NCI-H1092 treated with DMSO at 0.1 percent for 48 hours (cell line): Measurements from ENCODE around the gene TEKT3.
A peak's percentile ranks its signal among the peaks of the same experiment; 100 is the strongest.

Experiments used
- DNase-seq: peaks from one replicate; lab custom pipeline; 2025; lab: John Stamatoyannopoulos, UW

TEKT3 gene

GRCh38 chr17:15341385-15341849 lies at the start of gene TEKT3:
Gene TEKT3 (minus strand): TSS chr17:15341597. CDS start chr17:15331585, 10,012 bp downstream.
- DNase-seq: peak; percentile 35

DNA sequence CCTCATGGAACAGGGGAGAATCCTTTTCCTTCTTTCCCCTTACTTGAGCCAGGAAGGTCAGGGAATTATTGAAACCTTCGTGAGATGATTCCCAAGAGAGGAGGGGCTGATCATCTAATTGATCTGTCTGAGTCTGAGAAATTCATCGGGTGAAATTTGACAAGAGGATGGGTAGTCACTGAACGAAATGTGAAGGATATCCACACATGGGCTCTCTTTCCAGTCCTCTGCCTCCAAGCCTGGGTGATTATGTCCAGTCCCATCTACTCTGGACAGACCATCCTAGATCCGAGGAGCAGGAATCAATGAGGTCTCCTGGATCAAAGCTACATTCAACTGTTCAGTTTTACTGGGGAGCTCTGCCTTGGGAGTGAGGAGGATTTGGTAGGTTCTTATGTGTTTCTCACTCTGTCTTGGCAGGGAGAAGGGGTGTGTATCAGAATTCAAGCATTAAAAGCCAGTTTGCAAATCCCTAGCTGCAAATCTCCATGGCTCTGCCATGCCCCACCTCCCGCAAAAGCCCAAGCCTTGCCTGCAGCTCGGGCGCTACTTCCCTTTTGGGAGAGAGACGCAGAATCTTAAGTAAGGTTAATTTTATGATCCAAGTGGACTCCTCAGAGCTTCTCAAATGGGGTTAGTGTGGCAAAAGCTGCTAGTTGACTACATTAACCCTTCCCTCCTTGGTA lies 47.1 kb upstream of the TEKT3 start:
- no peak for DNase-seq

GRCh38 chr17:15386083-15386482 lies 44.7 kb upstream of the TEKT3 start:
- DNase-seq: no peak

DNA sequence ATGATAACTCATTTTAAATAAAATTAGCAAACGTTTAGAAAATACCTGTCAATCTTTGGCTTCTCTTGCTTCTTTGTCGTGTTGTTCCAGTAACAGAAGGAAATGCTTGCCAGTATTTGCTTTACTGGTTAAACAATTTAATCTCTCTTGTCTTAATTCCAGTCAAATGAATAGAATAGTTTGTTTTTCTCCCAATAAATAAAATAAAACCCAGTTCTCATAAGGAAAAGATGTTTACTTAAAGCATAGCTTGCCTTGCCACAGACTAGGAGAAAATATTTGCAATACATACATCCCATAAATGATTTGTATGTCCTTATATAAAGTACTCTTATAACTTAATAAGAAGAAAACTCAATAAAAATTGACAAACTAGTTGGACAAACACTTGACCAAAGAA lies 43.9 kb upstream of the TEKT3 start:
- no peak for DNase-seq

DNA sequence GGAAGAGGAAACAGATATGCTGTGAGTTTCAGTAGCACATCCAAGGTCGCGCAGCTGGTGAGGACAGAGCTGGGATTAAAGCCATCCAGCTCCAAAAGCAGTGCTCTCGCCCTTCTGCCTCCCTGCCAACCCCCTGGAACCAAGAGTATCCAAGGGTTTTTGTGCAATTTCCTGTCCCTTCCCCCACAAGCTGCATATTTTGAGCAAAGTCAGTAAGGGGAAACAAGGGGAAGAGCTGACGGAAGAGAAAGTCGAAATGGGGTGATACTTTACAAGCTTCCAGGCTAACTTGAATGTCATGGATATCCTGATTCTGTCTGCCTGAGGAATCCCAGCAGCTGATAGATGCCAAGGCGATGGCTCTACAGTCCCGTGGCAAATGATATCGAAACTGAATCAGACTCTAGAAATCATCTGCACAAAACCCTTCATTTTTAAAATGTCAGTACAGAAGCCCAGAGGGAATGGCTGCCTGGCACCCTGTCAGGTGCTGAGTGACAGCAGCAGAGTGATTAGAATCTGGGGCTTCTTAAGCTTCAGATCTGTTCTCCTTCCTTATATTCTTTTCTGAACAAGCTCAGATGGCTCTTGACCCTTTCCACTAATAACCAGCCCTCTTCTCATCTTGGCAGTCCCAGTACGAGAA lies 42.9 kb upstream of the TEKT3 start:
- DNase-seq: no peak

GRCh38 chr17:15382914-15383313 lies 41.5 kb upstream of the TEKT3 start:
- DNase-seq: no peak

DNA sequence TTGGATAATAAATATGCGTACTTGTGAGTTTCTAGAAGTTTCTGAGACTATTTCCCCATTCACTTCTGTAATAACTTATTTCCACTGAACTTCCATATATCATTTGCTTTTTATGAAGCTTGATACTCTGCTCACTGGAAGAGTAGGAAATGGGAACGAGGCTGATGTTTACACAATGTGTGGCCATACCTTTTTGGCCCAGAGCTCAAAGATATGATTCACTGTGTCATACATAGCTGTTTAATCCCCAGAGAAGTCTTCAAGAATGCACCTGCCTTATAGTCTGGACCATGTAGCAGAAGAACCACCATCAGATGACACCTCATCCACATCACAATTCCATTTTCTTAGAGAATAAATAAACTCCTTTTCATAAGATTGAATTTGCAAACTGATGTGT lies 40.3 kb upstream of the TEKT3 start:
- no peak for DNase-seq

- DNase-seq: no peak
Observed at GRCh38 chr17:15380446-15380845, 39.0 kb upstream of the TEKT3 start.

GRCh38 chr17:15379659-15380058 lies 38.3 kb upstream of the TEKT3 start:
- no peak for DNase-seq

- DNase-seq: no peak
Observed at GRCh38 chr17:15378243-15378642, 36.8 kb upstream of the TEKT3 start.

DNA sequence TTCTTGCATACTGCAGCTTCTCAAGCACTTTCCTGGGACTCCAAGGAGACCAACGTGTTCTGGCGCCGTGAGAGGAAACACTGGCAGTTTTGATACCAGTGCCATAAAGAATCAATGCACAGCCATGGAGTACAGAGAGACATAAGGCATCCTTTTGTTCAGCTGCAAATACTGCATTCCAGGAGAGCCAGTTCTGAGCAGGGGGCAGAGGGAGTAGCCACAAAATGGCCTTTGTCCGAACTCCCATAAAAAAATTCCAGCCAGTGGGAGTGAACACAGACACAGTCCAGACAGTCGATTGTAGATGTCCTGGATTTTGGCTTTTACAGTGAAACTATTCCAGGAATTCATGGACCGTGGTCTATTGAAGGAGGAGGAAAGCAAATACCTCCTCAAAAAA lies 36.2 kb upstream of the TEKT3 start:
- DNase-seq: no peak

DNA sequence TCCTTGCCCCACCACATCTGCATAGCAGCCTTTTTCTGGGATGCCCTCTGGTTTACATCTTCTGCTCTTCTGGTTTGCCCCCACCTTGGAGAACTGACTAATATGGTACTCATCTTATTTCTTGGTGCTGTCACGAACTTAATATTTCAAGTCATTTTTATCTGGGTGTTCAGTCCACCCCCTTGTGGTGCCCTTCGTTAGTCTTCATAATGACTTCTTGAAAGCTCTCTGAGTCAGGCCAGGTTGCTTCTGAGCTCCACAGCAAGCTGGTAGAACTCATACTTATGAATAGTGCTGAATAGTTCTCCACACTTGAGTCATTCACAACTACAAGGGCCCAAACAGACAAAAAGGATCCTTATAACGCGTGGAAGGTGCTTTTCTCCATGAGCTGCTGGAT lies 35.8 kb upstream of the TEKT3 start:
- DNase-seq: no peak

- DNase-seq: no peak
Observed at GRCh38 chr17:15371376-15372130, 30.2 kb upstream of the TEKT3 start.

- no peak for DNase-seq
Observed at GRCh38 chr17:15368600-15368999, 27.2 kb upstream of the TEKT3 start.

DNA sequence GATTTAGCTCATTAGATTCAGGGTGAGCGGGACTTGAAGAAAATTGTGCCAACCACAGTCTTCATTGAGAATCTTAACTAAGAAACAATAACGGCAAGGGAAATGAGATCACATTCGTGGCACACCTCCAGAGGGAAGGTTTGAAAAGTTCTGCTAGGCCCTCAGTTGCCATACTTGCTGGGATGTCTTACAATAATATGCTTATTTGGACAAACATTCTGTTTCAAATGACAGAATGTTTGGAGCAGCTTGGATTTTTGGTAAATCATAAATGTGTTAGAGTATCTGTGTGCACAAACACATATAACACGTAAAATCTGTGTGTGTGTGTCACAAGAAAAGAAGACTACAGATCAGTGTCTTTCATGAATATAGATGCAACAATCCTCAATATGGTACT lies 24.6 kb upstream of the TEKT3 start:
- no peak for DNase-seq

DNA sequence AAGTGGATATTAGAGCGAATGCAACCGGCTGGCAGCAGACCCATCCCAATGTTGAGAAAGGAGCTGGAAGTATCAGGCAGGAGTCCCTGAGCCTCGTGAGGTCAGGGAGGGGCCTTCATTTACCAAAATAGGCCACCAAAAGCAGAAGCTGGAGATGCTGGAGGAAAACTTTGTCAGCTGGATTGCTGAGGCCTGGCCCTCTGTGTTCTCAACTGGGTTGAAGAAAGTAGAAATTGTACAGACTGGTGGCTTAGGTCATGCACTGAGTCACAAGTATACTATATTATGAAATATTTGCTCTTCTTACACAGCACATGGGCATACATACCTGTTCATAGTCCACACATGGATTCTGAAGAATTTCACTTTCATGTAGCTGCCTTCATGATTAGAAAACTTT lies 23.2 kb upstream of the TEKT3 start:
- DNase-seq: no peak

DNA sequence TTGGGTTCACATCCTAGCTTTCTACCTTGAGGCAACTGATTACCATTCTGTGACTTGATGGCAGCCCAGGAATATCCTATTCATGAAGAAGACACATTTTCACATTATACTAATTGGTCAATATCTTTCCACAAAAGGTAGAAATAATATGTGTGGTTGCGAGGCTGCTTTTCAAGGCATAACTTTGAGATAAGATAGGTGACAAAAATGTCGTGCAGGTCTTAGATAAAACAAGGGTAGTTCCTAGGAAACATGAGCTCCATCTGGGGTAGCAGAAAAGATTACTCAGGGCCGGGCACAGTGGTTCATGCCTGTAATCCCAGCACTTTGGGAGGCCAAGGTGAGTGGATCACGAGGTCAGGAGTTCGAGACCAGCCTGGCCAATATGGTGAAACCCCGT lies 22.3 kb upstream of the TEKT3 start:
- DNase-seq: no peak

DNA sequence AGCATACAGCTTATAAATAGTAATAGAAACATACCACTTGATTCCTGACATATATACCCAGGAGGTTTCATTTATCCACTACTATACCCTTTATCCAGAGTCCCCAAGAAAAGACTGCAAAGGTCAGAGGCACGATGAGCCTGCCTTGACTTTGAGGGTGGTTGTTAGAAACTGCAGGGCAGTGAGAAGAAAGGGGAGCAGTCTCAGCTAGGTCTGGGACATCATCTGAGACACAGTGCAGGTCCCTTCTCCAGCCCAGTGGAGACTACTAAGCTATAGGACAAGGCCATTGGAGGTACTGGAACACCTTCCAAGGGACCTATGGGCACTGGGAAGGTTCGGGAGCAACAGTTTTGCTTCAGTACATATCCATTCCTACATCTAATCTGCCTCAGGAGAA lies 20.2 kb upstream of the TEKT3 start:
- no peak for DNase-seq

- DNase-seq: no peak
Observed at GRCh38 chr17:15361151-15361550, 19.8 kb upstream of the TEKT3 start.

GRCh38 chr17:15354256-15354655 lies 12.9 kb upstream of the TEKT3 start:
- DNase-seq: no peak

GRCh38 chr17:15351925-15352324 lies 10.5 kb upstream of the TEKT3 start:
- DNase-seq: no peak

DNA sequence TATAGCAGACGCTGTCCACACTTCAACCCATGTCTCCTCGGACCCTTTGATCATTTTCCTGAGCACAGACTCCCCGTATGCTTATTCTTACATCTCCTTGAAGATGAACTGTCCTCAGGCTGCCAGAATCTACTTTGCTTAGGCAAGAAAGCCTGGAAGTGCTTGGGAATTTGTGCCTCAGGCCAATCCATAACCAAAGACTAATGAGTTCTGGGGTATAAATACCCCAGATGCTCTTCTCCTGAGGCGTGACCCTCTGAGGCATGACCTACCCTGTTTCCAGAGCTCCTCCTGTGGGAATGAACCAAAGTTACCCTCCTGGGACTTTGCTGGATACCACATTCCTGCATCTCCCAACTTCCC lies 10.1 kb upstream of the TEKT3 start:
- DNase-seq: no peak

DNA sequence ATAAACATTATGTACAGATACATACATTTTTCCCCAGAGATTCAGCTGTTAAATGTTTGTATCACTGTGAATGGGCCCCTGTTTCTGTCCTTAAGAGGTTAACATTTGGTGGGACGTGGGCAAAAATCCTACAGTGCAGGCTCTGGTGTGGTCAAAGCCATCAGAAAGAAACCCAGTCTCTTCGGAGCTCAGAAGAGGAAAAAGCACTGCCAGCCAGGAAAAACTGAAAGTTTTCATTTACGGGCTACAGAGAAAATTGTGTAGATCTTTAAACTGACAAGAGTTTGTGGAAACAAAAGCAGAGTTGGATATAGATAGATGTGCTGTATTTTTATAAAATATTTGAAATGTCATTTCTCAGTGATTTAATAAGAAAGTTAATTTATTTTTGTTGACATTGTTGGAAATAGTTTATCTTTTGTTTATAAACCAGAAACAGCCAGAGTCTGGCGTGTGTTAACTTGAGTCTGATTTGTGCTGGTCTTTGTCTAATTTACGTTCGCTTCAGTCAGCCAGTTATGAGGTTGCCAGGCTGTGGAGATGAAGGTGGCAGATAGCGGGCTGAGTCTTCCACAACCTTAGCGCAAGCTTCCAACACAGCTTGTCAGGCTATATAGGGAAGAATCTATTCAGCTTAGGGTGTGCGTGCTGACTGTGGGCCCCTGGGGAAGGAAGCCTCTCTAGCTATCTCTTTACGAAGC lies 9.5 kb upstream of the TEKT3 start:
- no peak for DNase-seq
